NCI-H2107 treated with DMSO at 0.1 percent for 48 hours (cell line): Measurements from ENCODE around the gene LOC101059915.
A peak's percentile ranks its signal among the peaks of the same experiment; 100 is the strongest.
"Not testable (repeated sequence)": the region's sequence is repeated elsewhere in the genome, so short reads cannot be mapped to it uniquely, and the experiment has no call there.

Source experiments
- DNase-seq: peaks from one replicate; lab custom pipeline; 2025; ENCODE audit not compliant: unreplicated experiment; lab: John Stamatoyannopoulos, UW

Gene LOC101059915

DNA sequence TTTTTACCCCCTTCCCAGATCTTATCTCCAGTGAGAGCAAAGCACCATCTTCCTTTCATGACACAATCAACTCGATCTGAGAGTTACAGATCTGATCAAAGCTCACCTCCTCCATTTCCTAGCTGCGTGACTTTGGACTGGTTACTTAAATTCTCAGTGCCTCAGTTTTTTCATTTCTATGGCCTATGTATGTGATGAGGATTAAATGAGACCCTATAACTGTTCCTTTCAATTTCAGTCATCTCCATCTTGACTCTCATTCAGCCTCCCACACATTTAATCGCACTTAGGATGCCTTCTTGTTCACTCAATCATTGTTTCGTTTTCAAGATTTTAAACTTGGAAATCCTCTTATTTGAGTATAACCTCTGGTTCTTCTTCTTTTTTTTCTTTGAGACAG lies 28.9 kb upstream of the LOC101059915 start:
- DNase-seq = no peak

DNA sequence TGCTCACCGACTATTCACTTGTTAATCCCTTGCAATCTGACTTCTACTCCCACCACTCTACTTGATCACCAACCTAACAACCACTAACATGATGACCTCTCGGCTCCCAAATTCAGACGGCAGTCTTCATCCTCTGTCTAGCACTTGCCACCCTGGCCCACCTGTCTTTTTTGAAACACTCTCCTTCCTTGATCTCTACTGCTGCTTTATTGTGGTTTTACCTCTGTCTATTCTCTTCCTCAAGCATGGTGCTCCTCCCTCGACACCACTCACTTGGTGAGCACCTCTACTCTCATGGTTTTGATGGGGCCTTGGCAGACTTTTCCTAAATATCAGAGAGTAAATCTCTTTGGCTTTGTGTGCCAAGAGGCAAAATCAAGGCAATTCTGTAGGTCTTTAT lies 27.3 kb upstream of the LOC101059915 start:
- DNase-seq = no peak

GRCh38 chrX:71644406-71644805 lies 22.9 kb upstream of the LOC101059915 start:
- DNase-seq = not testable (repeated sequence)

GRCh38 chrX:71650333-71650969 lies 16.9 kb upstream of the LOC101059915 start:
- peak; percentile 9 for DNase-seq

GRCh38 chrX:71652405-71652804 lies 14.9 kb upstream of the LOC101059915 start:
- DNase-seq = peak; percentile 51

DNA sequence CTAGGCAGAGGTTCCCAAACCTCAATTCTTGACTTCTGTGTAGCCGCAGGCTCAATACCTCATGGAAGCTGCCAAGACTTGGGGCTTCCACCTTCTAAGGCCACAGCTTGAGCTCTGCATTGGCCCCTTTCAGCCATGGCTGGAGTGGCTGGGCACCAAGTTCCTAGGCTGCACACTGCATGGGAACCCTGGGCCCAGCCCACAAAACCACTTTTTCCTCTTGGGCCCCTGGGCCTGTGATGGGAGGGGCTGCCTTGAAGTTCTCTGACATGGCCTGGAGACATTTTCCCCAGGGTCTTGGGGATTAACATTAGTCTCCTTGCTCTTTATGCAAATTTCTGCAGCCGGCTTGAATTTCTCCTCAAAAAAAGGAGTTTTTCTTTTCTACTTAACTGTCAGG lies 14.0 kb upstream of the LOC101059915 start:
- DNase-seq = no peak

DNA sequence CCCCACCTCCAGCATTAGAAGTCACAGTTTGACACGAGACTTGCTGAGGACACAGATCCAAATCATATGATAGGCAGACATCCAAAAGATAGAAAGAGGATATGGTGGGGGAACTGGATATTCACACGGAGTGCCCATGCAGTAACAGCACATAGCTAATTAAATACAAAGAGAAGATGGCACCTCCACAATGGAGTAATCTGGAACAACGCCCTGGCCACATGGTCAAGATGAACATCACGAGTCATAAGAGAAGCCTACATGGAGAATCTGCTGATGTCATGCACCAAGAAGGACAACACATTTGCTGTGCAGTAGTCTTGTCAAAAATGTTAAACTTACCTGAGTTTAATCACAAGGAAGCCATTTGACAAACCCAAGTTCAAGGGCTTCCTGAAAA lies 10.1 kb upstream of the LOC101059915 start:
- DNase-seq = no peak

- no peak for DNase-seq
These were observed 8.0 kb upstream of the LOC101059915 start for GRCh38 chrX:71659342-71659741.

GRCh38 chrX:71659959-71660358 lies 7.4 kb upstream of the LOC101059915 start:
- no peak for DNase-seq

DNA sequence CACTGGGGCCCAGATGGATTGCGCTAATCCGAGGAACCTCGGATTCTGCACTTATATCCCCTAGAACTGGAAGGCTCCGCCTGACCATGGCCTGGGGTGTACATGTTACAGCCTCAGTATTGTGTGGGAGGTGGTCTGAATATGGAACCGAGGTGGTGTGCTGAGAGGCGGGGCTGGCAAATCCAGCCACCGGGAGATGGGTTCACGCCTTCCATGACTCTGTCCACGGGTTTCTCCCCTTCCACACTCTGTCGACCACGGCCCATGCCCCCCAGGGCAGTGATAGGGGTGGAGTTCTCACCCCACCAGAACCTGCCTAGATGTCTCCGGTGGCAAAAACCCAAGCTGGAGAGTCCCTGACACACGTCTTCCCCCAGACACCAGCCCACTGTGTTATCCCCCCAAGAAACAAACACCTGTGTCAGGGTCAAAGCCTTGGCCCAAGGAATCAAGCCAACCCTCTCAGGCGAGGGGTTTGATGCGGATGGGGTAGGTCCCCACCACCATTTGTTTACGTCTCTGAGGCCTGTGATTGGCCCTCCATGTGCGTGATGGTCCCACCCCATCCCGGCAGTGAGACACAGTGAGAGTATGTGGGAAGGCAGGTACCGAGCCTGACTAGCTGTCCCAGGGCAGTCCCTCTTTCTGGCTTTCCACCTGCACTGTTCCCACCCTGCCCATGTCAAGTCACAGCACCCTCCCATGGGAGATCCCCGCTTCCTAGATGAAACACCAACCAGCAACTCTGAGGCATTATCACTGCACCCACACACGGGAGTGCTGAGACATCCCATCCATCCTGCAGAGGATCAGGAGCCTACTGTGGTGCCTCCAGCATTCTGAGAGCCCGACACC lies 6.6 kb upstream of the LOC101059915 start:
- no peak for DNase-seq

DNA sequence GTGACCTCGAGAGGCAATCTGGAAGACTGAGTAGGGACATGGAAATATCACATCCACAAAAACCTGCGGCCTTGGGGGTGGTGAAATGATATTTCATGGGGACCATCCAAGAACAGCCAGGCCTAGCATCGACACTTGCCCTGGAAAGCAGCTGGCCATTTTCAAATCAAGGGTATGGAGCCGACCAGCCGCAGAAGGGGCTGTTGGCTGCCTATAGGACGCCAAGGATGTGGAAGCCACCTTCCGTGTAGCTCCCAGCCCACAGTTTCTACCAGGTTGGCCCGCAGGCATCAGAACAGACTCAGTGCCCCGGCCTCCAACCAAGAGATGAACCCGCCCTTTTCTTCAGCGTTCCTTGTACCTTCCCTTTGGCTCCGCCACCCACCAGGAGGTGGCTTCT lies 5.4 kb upstream of the LOC101059915 start:
- no peak for DNase-seq

- DNase-seq = not testable (repeated sequence)
These were observed 4.7 kb upstream of the LOC101059915 start for GRCh38 chrX:71662654-71663053.

DNA sequence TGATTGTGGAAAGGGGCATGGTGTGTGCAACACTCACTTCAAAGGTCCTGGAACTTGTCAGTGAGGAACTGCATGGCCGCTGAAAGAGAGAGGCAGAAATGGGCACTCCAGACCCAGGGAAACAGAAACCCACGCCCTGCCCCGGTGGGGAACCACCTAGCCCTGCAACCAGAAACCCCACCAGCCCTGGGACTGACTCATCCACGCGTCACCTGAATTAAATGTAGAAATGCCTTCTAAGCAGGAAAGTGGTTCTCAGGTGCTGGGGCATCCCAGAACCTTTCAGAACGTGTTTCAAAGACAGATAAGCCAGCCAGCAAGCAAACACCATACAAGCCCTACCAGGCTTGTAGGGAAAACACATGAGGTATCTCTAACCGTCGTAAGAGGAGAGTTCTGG lies 4.1 kb upstream of the LOC101059915 start:
- DNase-seq = not testable (repeated sequence)

DNA sequence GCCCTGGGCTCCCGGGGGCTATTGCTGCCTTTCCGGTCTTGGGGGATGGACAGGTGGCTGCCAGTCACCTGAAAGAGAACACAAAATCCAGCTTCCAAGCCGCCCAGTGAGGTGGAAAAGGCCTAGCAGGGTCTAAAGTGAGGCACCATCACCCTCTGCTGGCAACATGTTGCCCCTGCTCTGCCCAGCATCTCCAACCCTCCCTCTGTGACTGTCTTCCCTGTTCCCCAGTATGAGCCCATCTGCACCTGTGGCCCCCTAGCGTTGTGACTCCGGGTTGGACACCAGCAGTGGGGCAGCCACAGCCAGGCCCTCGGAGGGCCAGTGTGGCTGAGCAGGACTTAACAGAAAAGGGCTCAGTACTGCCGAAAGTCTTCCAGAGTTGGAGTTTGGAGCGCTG lies 3.1 kb upstream of the LOC101059915 start:
- not testable (repeated sequence) for DNase-seq

DNA sequence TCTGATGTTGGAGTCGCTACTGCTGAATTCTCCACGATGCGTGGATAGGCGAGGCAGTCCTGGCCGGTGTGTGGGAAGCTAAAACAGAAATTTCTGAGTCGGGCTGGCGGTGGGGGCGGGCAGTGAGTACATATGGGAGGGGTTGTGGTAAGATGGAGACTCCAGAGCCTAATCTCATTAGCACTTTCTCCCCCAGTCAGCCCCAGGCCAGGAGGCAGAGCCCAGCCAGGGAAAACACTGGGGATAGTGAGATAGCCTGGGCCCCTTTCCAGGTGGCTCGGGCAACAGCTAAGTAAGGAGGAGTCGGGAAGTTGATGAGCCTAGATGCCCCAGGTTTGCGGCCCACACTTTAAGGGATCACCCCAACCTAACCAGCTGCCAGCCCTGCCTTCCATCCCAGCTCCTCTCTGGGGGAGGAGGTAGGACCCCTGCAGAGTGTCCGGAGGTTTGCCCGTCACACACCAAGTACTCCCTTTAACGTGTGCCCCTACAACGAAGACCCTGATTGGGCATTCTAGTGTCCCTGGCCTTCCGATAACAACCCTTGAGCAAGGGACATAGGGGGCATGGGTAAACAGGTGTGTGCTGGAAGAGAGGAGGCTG lies 2.4 kb upstream of the LOC101059915 start:
- DNase-seq = no peak

DNA sequence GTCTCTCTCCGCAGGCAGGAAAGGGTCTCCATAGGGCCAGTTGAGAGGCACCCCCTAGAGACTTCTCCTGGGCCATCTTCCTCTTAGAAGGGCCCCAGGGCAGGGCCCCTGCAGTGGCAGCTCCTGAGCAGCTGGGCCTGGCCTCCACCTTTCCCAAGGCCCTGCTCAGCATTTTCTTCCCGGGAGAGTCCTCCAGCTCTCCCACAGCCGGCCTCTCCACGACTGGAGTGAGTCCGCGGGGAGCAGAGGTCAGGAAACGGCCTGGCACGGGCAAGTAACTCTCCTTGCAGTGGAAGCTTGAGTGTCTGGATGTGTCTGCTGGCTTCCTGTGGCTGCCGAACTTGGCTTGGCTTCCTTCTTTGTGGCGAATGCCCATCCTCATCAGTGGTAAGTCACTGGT lies 1.6 kb upstream of the LOC101059915 start:
- no peak for DNase-seq

- DNase-seq = no peak
These were observed 814 bp upstream of the LOC101059915 start for GRCh38 chrX:71666240-71667223.

DNA sequence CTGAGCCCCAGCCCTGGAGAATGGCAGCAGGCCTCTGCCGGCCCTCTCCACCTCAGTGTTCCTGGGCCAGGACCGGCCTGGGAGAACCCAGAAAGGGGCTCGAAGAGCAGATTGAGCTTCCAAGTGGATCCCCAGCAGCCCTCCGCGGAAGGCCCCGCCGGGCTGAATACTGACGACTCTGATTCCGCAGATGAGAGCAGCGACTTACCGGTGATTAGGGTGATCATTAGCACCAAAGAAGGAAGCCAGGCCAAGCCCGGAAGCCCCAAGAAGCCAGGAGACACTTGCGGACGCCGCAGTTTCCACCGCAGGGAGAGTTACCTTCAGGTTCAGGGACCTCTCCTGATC lies 876 bp downstream of the LOC101059915 start:
- no peak for DNase-seq

- DNase-seq = no peak
These were observed 2.1 kb downstream of the LOC101059915 start for GRCh38 chrX:71669492-71669891.

DNA sequence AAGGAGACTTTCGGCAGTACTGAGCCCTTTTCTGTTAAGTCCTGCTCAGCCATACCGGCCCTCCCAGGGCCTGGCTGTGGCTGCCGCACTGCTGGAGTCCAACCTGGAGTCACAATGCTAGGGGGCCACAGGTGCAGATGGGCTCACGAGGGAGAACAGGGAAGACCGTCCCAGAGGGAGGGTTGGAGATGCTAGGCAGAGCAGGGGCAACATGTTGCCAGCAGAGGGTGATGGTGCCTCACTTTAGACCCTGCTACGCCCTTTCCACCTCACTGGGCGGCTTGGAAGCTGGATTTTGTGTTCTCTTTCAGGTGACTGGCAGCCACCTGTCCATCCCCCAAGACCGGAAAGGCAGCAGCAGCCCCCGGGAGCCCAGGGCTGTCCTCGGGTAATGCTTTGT lies 2.6 kb downstream of the LOC101059915 start:
- DNase-seq = peak; percentile 6
